Measurements from ENCODE around the gene AFDN.

The AFDN gene

GRCh38 chr6:167841981-167842380 is 15.3 kb downstream of the AFDN start:
- DNase-seq = no peak

GRCh38 chr6:167842457-167842856 is 15.7 kb downstream of the AFDN start:
- no peak for DNase-seq

- DNase-seq = no peak
Observed at GRCh38 chr6:167843023-167843422, 16.3 kb downstream of the AFDN start.

- DNase-seq = no peak
Observed at GRCh38 chr6:167845856-167846255, 19.1 kb downstream of the AFDN start.

- DNase-seq = no peak
Observed at GRCh38 chr6:167846997-167847606, 20.4 kb downstream of the AFDN start.

GRCh38 chr6:167847936-167848335 is 21.2 kb downstream of the AFDN start:
- DNase-seq = no peak

- no peak for DNase-seq
Observed at GRCh38 chr6:167848783-167849182, 22.1 kb downstream of the AFDN start.

- DNase-seq = no peak
Observed at GRCh38 chr6:167849846-167850459, 23.2 kb downstream of the AFDN start.

GRCh38 chr6:167850782-167851181 is 24.1 kb downstream of the AFDN start:
- no peak for DNase-seq

- no peak for DNase-seq
Observed at GRCh38 chr6:167851370-167851952, 24.8 kb downstream of the AFDN start.

- no peak for DNase-seq
Observed at GRCh38 chr6:167855825-167856425, 29.2 kb downstream of the AFDN start.

GRCh38 chr6:167856474-167856873 is 29.8 kb downstream of the AFDN start:
- no peak for DNase-seq

GRCh38 chr6:167856999-167857660 is 30.4 kb downstream of the AFDN start:
- no peak for DNase-seq

GRCh38 chr6:167858086-167858591 is 31.4 kb downstream of the AFDN start:
- no peak for DNase-seq

GRCh38 chr6:167858842-167859664 is 32.3 kb downstream of the AFDN start:
- DNase-seq = no peak

GRCh38 chr6:167860550-167861226 is 34.0 kb downstream of the AFDN start:
- DNase-seq = no peak

GRCh38 chr6:167861424-167861823 is 34.7 kb downstream of the AFDN start:
- no peak for DNase-seq

GRCh38 chr6:167863897-167864296 is 37.2 kb downstream of the AFDN start:
- DNase-seq = no peak

GRCh38 chr6:167866642-167867041 is 39.9 kb downstream of the AFDN start:
- no peak for DNase-seq

GRCh38 chr6:167870321-167870720 is 43.6 kb downstream of the AFDN start:
- DNase-seq = no peak

- DNase-seq = no peak
Observed at GRCh38 chr6:167872538-167873210, 46.0 kb downstream of the AFDN start.

Data from inflammatory macrophage (primary cell).